HG02798 (cell line): ENCODE data around the gene LCK.
"Not testable (repeated sequence)": the region's sequence is repeated elsewhere in the genome, so short reads cannot be mapped to it uniquely, and the experiment has no call there.

ENCODE experiments used
- ATAC-seq: cut with Tn5 transposase; IDR thresholded peaks from one replicate; pipeline ENCODE4 v1.9.1; 2021; ENCODE audit warnings: mild to moderate bottlenecking; ENCODE audit not compliant: unreplicated experiment, poor library complexity

The LCK gene

DNA sequence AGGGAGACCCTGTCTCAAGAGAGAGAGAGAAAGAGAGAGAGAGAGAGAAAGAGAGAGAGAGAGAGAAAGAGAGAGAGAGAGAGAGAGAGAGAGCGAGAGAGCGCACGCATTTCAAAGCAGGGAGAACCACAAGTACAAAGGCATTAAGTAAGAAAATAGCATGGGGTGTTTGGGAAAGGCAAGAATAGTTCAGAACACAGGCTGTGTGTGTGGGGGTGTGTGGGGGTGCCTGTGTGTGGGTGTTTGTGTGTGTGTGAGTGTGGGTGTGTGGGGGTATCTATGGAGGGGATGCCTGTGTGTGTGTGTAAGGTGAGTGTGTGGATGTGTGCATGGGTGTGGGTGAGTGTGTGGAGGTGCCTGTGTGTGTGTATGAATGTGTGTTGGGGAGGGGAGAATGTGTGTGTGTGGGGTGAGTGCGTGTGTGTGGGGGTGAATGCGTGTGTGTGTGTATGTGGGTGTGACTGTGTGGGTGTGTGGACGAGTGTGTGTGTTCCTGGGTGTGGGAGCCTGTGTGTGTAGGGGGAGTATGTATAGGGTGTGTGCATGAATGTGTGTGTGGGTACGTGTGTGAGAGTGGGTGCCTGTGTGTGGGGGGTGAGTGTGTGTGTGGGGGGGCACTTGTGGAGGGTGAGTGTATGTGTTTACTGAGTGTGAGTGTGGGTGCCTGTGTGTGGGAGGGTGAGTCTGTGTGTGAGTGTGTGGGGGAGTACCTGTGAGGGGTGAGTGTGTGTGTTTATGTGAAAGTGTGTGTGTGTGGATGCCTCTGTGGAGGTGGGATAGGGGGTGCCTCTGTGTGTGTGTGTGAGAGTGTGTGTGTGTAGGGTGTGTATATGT, 21.7 kb downstream of the LCK start:
- ATAC-seq, result no peak

DNA sequence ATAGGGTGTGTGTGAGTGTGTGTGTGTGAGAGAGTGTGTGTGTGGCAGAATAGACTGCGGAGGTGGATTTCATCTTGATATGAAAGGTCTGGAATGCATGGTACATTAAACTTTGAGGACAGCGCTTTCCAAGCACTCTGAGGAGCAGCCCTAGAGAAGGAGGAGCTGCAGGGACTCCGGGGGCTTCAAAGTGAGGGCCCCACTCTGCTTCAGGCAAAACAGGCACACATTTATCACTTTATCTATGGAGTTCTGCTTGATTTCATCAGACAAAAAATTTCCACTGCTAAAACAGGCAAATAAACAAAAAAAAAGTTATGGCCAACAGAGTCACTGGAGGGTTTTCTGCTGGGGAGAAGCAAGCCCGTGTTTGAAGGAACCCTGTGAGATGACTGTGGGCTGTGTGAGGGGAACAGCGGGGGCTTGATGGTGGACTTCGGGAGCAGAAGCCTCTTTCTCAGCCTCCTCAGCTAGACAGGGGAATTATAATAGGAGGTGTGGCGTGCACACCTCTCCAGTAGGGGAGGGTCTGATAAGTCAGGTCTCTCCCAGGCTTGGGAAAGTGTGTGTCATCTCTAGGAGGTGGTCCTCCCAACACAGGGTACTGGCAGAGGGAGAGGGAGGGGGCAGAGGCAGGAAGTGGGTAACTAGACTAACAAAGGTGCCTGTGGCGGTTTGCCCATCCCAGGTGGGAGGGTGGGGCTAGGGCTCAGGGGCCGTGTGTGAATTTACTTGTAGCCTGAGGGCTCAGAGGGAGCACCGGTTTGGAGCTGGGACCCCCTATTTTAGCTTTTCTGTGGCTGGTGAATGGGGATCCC, 22.5 kb downstream of the LCK start:
- ATAC-seq, result no peak

GRCh38 chr1:32274646-32275340, 23.7 kb downstream of the LCK start:
- no peak for ATAC-seq

DNA sequence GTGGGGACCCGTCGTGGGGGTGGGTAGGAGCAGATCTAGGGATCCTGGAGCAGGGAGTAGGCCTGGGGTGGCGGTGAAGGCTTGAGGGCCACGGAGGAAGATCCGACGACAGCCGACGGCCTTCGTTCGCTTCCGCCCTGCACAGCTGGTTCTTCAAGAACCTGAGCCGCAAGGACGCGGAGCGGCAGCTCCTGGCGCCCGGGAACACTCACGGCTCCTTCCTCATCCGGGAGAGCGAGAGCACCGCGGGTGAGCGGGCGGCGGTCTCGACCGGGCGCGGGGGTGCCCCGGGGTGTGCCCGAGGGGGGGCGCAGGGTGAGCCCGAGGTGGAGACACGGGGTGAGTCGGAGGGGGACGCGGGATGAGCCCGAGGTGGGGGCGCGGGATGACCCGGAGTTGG, 24.4 kb downstream of the LCK start:
- no peak for ATAC-seq

- ATAC-seq, result no peak
Measured at GRCh38 chr1:32276032-32276782, 25.1 kb downstream of the LCK start.

GRCh38 chr1:32284777-32285176, 33.7 kb downstream of the LCK start:
- ATAC-seq, result not testable (repeated sequence)

GRCh38 chr1:32285658-32286057, 34.6 kb downstream of the LCK start:
- ATAC-seq, result no peak

DNA sequence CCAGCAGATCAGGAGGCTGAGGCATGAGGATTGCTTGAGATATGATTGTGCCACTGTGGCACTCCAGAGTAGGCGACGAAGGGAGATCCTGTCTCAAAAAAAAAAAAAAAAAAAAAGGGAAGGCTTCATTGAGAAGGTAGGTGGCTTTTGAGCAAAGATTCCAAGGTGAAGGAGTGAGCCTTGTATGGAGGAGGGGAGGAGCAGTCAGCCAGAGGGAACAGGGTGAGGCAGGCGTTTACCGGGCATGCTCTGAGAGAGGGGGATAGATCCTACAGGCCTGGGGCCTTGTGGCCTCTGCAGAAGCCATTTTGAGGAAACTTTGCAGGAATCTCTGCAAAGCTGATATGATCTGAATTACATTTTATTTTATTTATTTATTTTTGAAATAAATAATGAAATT, 35.7 kb downstream of the LCK start:
- no peak for ATAC-seq

DNA sequence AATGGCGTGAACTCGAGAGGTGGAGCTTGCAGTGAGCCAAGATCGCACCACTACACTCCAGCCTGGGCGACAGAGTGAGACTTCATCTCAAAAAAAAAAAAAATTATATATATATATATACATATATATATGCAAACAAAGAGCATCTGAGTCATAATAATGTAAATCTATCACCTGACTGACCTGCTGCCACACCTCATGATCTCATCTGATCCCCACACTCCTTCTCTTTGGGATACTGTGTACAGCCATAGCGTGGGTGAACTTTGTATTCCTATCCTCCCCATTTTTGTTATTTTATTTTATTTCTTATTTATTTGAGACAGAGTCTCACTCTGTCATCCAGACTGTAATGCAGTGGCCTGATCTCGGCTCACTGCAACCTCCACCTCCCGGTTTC, 38.2 kb downstream of the LCK start:
- no peak for ATAC-seq

DNA sequence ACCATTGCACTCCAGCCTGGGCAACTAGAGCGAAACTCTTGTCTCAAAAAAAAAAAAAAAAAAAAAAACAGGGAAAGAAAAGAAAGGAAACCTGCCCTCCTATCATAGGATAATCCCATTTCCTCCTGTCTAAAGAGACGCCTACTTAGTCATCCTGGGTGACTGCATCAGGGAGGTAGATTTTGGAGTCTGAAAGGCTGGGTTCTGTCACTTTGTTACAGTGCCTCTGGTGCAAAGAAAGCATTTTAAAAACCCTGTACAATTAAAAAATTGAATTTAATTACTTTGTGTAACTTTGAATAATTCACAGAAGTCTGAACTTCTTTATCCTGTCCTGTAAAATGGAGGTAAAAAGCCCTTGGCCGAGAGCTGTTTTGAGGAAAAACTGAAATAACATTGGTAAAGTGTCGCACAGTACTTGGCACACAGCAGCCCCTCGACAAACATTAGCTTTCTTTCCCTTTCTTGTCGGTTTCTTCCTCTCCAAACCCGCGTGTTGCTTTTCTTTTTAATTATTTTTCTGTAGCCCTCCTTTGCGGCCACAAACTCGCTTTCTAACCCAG, 40.2 kb downstream of the LCK start:
- ATAC-seq, result no peak

DNA sequence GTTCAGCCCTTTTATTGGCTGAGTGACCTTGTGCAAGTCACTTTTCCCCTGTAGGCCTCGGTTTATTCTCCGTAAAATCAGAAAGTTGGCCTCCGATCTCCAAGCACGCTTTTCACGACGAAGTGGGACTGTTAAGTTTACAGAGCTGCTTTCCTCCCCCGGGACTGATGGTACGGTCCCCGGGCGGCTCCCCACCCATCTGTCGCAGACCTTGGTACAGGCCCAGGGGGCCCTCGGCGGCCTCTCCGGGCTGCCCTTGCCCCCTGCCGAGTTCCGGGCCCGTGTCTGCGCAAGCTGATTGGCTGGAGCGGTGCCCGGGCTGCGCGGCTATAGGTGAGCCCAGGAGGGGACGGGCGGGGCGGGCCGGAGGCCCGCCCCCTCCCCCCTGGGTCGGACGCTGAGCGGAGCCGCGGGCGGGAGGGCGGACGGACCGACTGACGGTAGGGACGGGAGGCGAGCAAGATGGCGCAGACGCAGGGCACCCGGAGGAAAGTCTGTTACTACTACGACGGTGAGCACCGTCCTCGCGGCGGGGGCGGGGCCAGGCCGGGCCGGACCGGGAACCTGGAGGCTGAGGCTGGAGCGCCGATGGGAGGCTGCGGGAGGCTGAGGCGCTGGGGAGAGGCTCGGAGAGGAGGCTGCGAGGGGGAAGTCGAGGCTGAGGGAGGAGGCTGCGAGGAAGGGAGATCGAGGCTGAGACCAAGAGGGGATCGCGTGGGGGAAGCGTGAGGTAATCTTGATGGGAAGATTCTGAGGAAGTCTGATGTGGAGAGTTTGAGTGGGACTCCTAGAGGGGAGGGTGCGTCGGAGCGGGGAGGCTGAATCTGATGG, 40.9 kb downstream of the LCK start, which contains the start of gene HDAC1:
HDAC1 (plus strand) TSS at position 376 of the 831 bp plus-strand sequence; CDS start at position 463, 87 bp downstream.
- peak; percentile 97 for ATAC-seq

DNA sequence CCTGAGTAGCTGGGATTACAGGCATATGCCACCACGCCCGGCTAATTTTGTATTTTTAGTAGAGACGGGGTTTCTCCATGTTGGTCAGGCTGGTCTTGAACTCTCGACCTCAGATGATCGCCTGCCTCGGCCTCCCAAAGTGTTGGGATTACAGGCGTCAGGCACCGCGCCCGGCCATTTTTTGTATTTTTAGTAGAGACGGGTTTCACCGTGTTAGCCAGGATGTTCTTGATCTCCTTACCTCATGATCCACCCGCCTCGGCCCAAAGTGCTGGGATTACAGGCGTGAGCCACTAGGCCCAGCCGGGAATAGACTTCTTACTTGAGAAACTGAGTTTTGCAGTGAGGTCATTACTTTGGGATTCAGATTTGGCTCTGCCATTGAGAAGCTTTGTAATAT, 47.1 kb downstream of the LCK start:
- ATAC-seq, result not testable (repeated sequence)

GRCh38 chr1:32299327-32299726, 48.3 kb downstream of the LCK start:
- ATAC-seq, result no peak

GRCh38 chr1:32303358-32303757, 52.3 kb downstream of the LCK start:
- no peak for ATAC-seq

- ATAC-seq, result no peak
Measured at GRCh38 chr1:32303997-32304622, 53.0 kb downstream of the LCK start.

DNA sequence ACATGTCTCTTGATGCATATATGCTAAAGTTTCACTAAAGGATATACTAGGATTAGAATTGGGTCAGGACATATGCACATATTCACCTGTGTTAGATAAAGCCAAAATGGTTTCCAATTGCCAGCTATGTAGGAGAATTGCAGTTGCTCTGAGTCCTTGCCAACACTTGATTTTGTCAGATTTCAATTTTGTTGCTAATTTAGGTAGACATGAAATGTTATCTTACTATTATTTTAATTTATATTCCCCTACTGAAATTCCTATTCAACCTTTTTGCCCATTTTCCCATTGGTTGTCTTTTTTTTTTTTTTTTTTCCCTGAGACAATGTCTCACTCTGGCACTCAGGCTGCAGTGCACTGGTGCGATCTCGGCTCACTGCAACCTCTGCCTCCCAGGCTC, 54.2 kb downstream of the LCK start:
- ATAC-seq, result no peak

DNA sequence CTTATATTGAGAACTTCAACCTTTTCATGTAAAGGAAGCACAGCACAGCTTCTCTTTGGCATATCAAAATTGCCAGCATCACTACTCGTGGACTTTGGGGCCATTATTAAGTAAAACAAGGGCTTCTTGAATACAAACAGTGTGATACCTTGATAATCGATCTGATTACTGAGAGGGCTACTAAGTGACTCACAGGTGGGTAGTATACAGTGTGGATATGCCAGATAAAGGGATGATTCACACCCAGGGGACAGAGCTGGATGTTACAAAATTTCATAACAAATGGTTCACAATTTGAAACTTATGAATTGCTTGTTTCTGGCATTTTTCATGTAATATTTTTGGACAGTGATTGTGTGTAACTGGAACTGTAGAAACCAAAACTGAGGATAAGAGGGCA, 56.3 kb downstream of the LCK start:
- ATAC-seq, result no peak

DNA sequence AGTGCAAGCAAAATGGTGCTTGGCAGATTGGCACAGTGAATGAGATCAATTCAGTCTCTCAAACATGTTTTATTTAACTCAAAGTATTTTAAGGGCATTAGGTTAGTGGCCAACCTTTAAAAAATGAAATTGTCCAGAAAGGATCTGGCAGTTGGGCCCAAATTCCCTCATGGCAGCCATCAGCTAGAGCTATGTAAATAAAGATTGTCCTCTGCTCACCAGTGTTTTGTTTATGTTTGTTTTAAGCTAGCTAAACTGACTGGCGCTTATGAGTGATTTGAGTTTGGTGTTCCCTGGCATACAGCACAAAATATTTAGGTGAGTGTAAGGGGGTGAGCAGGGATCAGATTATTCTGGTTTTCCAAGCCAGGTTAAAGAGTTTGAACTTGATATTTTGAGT, 58.9 kb downstream of the LCK start:
- ATAC-seq, result no peak
